ENCODE results near the gene IHH. TPM values are rescaled to one million over a fixed set of nuclear protein-coding genes. Genes with fewer than 3 reads are reported as not detected.

IHH gene
- not detected in 2 replicates for total RNA-seq

- peaks cover 64% of the 10 kb centered on the region for H3K27me3 Mint-ChIP-seq (ENCODE audit: insufficient read depth)
- intact Hi-C loops (cut with micrococcal nuclease) = loop anchor here (5.0 kb wide), 1 partner anchor 59 kb away; no protein-coding TSS in a partner anchor
- no peaks in the 10 kb centered on the region for H3K36me3 Mint-ChIP-seq (ENCODE audit: low read depth)
- H3K4me3 Mint-ChIP-seq = no peak within 1 kb of the TSS
- no peaks in the 10 kb centered on the region for H3K9me3 Mint-ChIP-seq
- H3K4me1 Mint-ChIP-seq (ENCODE audit: low read depth) = no peaks in the 10 kb centered on the region
- DNase-seq (ENCODE audit: low spot score) = no peak
- no peak within 1 kb of the TSS for H3K27ac Mint-ChIP-seq
These were observed at the start of gene IHH for GRCh38 chr2:219060821-219061791. TSS of gene IHH (minus strand) at chr2:219060921. CDS start at chr2:219060467, 454 bp downstream.

DNA sequence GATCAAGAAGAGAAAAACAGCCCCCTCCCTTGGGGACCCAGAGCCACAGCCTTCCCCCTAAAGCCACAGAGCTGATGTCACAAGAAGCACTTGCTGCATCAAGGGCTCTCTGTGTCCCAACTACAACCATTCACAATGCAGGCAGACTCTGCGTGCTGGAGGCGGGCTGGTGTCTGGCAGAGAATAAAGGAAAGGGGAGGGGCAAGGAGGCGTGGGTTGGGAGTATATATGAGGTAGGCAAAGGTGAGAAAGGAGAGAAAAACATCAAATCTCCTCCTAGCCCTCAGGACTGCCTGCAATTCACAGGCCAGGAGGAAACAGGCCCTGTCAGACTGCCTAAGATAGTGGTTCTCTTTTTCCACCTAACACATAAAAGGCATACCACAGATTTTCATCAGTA lies 48.8 kb upstream of the IHH start:
- peaks cover 28% of the 10 kb centered on the region for H3K4me1 Mint-ChIP-seq (ENCODE audit: low read depth)
- DNase-seq (ENCODE audit: low spot score) = no peak

DNA sequence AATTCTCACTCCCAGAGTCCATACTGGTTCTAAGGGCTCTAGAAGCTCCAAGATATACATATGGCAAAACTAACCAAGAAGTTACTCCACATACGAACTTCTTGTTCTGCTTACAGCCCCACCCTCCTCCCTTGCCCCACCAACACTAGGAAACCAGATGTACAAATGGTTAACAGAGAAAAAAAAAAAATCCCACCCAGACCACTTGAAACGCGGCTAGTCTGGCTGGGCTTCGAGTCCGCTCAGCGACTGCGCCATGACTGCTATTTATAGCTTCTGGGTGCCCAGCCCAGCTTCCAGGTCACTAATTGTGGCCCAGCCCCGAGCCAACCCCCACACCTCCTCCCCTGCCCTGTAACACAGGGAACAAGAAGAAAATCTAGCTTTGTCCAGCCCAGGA lies 47.0 kb upstream of the IHH start:
- no peak for DNase-seq (ENCODE audit: low spot score)
- H3K4me3 Mint-ChIP-seq = no peak overlapping the region
- H3K27ac Mint-ChIP-seq = no peak overlapping the region
- no peaks in the 10 kb centered on the region for H3K9me3 Mint-ChIP-seq
- peaks cover 33% of the 10 kb centered on the region for H3K4me1 Mint-ChIP-seq (ENCODE audit: low read depth)
- H3K27me3 Mint-ChIP-seq (ENCODE audit: insufficient read depth) = peaks cover 1% of the 10 kb centered on the region
- intact Hi-C loops (cut with micrococcal nuclease) = no loop called here
- peaks cover 2% of the 10 kb centered on the region for H3K36me3 Mint-ChIP-seq (ENCODE audit: low read depth)

More for the DNA sequence above, 48.8 kb upstream of the IHH start:
- Mint-ChIP-seq H3K36me3 (ENCODE audit: low read depth) (no peaks in the 10 kb centered on the region), H3K27ac (no peak overlapping the region), H3K4me3 (no peak overlapping the region), H3K27me3 (ENCODE audit: insufficient read depth) (no peaks in the 10 kb centered on the region), H3K9me3 (no peaks in the 10 kb centered on the region)
- intact Hi-C loops (cut with micrococcal nuclease) = no loop called here

- Mint-ChIP-seq H3K36me3 (ENCODE audit: low read depth) (peaks cover 2% of the 10 kb centered on the region), H3K4me1 (ENCODE audit: low read depth) (peaks cover 28% of the 10 kb centered on the region), H3K9me3 (no peaks in the 10 kb centered on the region)
These were observed 45.5 kb upstream of the IHH start for GRCh38 chr2:219106251-219106650.

GRCh38 chr2:219104107-219105035 lies 43.6 kb upstream of the IHH start:
- H3K4me3 Mint-ChIP-seq = no peak overlapping the region
- no peaks in the 10 kb centered on the region for H3K9me3 Mint-ChIP-seq
- H3K27me3 Mint-ChIP-seq (ENCODE audit: insufficient read depth) = peaks cover 1% of the 10 kb centered on the region
- intact Hi-C loops (cut with micrococcal nuclease) = loop anchor here (1.0 kb wide), 1 partner anchor 9 kb away; no protein-coding TSS in a partner anchor
- peak overlapping the region; percentile 59 for H3K27ac Mint-ChIP-seq
- peaks cover 28% of the 10 kb centered on the region for H3K4me1 Mint-ChIP-seq (ENCODE audit: low read depth)
- peaks cover 2% of the 10 kb centered on the region for H3K36me3 Mint-ChIP-seq (ENCODE audit: low read depth)
- peak; percentile 6 for DNase-seq (ENCODE audit: low spot score)

More at GRCh38 chr2:219106251-219106650, 45.5 kb upstream of the IHH start:
- Mint-ChIP-seq H3K27ac (no peak overlapping the region), H3K27me3 (ENCODE audit: insufficient read depth) (peaks cover 1% of the 10 kb centered on the region), H3K4me3 (no peak overlapping the region)
- intact Hi-C loops (cut with micrococcal nuclease) = no loop called here
- DNase-seq (ENCODE audit: low spot score) = no peak

DNA sequence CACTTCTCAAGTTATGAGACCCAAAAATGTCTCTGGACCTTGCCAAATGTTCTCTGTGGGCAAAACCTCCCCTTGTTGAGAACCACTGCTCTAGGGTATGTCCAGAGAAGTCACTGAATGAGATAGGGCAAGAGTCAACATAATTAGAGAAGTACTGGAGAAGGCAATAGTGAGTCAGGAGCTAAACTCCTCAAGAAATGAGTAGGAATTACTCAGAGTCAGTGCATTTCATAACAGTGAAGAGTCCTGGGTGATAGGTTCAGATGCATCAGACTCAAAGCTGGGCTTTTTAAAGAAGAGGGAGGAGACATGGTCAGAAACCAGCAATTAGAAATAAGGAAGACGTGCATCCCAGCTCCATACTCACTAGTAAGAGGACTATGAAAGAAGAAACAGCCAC lies 38.6 kb upstream of the IHH start:
- Mint-ChIP-seq H3K27ac (no peak overlapping the region), H3K36me3 (ENCODE audit: low read depth) (peaks cover 2% of the 10 kb centered on the region), H3K9me3 (no peaks in the 10 kb centered on the region), H3K4me3 (no peak overlapping the region), H3K4me1 (ENCODE audit: low read depth) (peaks cover 6% of the 10 kb centered on the region), H3K27me3 (ENCODE audit: insufficient read depth) (peaks cover 1% of the 10 kb centered on the region)
- intact Hi-C loops (cut with micrococcal nuclease) = no loop called here
- DNase-seq (ENCODE audit: low spot score) = no peak

DNA sequence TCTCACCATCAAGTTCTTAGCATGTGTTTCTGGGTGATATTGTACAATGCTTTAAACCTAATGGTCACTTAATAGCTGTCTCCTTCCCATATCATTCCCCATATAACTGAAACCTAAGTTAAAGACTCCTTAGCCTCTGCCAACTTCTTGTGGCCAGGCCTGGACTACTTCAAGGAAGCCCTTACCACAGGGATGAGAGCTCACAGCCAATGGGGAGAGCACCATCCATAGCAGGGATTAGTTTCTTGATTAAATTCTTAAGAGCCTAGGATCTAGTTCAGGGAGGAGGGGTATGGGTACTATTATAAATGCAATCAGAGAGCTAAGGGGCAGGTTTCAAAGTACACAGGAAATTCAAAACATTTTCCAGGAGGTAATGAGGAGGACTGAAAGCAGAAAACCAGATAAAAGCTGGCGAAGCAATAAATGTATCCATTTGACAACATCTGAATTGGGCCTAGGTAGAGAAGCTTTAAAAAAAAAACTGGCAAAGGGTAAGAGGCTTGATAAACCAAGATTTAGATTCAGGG lies 34.8 kb upstream of the IHH start:
- H3K4me1 Mint-ChIP-seq (ENCODE audit: low read depth) = no peaks in the 10 kb centered on the region
- no peak for DNase-seq (ENCODE audit: low spot score)
- intact Hi-C loops (cut with micrococcal nuclease) = no loop called here
- H3K36me3 Mint-ChIP-seq (ENCODE audit: low read depth) = no peaks in the 10 kb centered on the region
- H3K9me3 Mint-ChIP-seq = no peaks in the 10 kb centered on the region
- H3K4me3 Mint-ChIP-seq = no peak overlapping the region
- no peaks in the 10 kb centered on the region for H3K27me3 Mint-ChIP-seq (ENCODE audit: insufficient read depth)
- H3K27ac Mint-ChIP-seq = no peak overlapping the region

DNA sequence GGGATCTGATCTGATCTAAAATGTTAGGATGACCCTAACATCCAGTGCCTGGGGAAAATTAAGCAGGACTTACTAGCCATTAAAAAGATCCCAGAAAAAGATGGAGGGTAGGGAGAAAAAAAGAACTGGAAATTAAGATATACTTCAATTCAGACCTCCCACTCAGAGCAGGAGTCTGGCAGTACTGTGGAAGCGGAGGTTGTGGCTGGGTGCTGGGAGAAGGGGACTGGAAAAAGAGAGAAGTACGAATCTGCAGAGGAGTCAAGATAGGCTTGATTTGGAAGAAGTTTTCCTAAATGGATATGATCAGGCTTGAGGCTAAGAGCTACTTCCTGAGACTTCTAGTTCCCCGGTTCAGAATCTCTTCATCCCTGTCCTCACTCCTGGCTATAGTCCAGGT lies 33.5 kb upstream of the IHH start:
- H3K27ac Mint-ChIP-seq = no peak overlapping the region
- H3K9me3 Mint-ChIP-seq = no peaks in the 10 kb centered on the region
- intact Hi-C loops (cut with micrococcal nuclease) = no loop called here
- no peaks in the 10 kb centered on the region for H3K36me3 Mint-ChIP-seq (ENCODE audit: low read depth)
- H3K4me3 Mint-ChIP-seq = no peak overlapping the region
- no peak for DNase-seq (ENCODE audit: low spot score)
- H3K4me1 Mint-ChIP-seq (ENCODE audit: low read depth) = no peaks in the 10 kb centered on the region
- no peaks in the 10 kb centered on the region for H3K27me3 Mint-ChIP-seq (ENCODE audit: insufficient read depth)

GRCh38 chr2:219090436-219091299 lies 29.9 kb upstream of the IHH start:
- no peak for DNase-seq (ENCODE audit: low spot score)
- H3K4me3 Mint-ChIP-seq = no peak overlapping the region
- intact Hi-C loops (cut with micrococcal nuclease) = no loop called here
- no peaks in the 10 kb centered on the region for H3K36me3 Mint-ChIP-seq (ENCODE audit: low read depth)
- no peaks in the 10 kb centered on the region for H3K4me1 Mint-ChIP-seq (ENCODE audit: low read depth)
- no peaks in the 10 kb centered on the region for H3K9me3 Mint-ChIP-seq
- no peaks in the 10 kb centered on the region for H3K27me3 Mint-ChIP-seq (ENCODE audit: insufficient read depth)
- H3K27ac Mint-ChIP-seq = no peak overlapping the region

DNA sequence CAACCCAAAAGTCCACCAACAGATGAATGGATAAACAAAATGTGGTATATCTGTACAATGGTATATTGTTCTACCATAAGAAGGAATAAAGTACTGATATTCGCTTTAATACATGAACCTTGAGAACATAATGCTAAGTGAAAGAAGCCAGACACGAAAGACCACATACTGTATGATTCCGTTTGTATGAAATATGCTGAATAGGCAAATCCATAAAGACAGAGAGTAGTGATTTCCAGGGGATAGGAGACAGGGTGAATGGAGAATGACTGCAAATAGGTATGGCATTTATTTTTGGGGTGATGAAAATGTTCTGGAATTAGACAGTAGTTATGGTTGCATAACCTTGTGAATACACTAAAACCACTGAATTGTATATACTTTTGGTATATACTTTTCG lies 28.6 kb upstream of the IHH start:
- no peak for DNase-seq (ENCODE audit: low spot score)
- H3K9me3 Mint-ChIP-seq = no peaks in the 10 kb centered on the region
- intact Hi-C loops (cut with micrococcal nuclease) = no loop called here
- H3K4me1 Mint-ChIP-seq (ENCODE audit: low read depth) = peaks cover 6% of the 10 kb centered on the region
- H3K36me3 Mint-ChIP-seq (ENCODE audit: low read depth) = no peaks in the 10 kb centered on the region
- H3K27ac Mint-ChIP-seq = no peak overlapping the region
- no peaks in the 10 kb centered on the region for H3K27me3 Mint-ChIP-seq (ENCODE audit: insufficient read depth)
- H3K4me3 Mint-ChIP-seq = no peak overlapping the region

GRCh38 chr2:219087848-219088247 lies 27.1 kb upstream of the IHH start:
- H3K27ac Mint-ChIP-seq = no peak overlapping the region
- no peak overlapping the region for H3K4me3 Mint-ChIP-seq
- no peak for DNase-seq (ENCODE audit: low spot score)
- no peaks in the 10 kb centered on the region for H3K27me3 Mint-ChIP-seq (ENCODE audit: insufficient read depth)
- intact Hi-C loops (cut with micrococcal nuclease) = no loop called here
- H3K9me3 Mint-ChIP-seq = no peaks in the 10 kb centered on the region
- H3K4me1 Mint-ChIP-seq (ENCODE audit: low read depth) = peaks cover 6% of the 10 kb centered on the region
- H3K36me3 Mint-ChIP-seq (ENCODE audit: low read depth) = no peaks in the 10 kb centered on the region

DNA sequence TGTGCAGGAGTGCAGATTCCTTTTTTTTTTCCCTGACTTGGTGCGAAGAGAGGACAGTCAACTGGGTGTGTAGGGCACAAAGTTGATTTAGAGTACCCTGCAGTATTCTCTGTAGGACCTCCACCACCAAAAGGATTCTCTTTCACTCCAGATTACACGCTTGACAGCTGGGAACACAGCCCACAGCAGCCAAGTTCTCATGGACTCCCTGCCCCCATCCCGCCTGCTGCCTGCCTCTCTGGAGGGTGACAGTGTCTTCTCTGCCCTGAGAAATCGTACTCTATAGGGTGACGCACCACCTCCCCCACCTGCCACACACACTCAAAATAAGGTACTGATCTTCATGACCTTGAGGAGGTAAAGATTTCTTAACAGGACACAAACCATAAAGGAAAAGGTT lies 26.6 kb upstream of the IHH start:
- intact Hi-C loops (cut with micrococcal nuclease) = no loop called here
- no peaks in the 10 kb centered on the region for H3K9me3 Mint-ChIP-seq
- H3K36me3 Mint-ChIP-seq (ENCODE audit: low read depth) = no peaks in the 10 kb centered on the region
- H3K4me1 Mint-ChIP-seq (ENCODE audit: low read depth) = peaks cover 6% of the 10 kb centered on the region
- H3K4me3 Mint-ChIP-seq = no peak overlapping the region
- no peak for DNase-seq (ENCODE audit: low spot score)
- H3K27me3 Mint-ChIP-seq (ENCODE audit: insufficient read depth) = no peaks in the 10 kb centered on the region
- no peak overlapping the region for H3K27ac Mint-ChIP-seq
